Kidney epithelial cell (primary cell): ENCODE data around the gene ABCB8. TPM values are rescaled to one million over a fixed set of nuclear protein-coding genes. Genes with fewer than 3 reads are reported as not detected.

Source experiments
- DNase-seq: peaks from one replicate; pipeline ENCODE4 v3.0.0-alpha.2; 2010; ENCODE audit warnings: low read depth
- H3K27me3 ChIP-seq: 2 replicates; pipeline ENCODE4 v1.6.0; 2011; ENCODE audit warnings: low read length; ENCODE audit not compliant: control insufficient read depth, insufficient read depth
- H3K36me3 ChIP-seq: 2 replicates; pipeline ENCODE4 v1.5.1; 2011; ENCODE audit warnings: low read length; ENCODE audit not compliant: control insufficient read depth, insufficient read depth
- H3K4me3 ChIP-seq: 2 replicates; pipeline ENCODE4 v1.5.1; 2011; ENCODE audit warnings: low read depth, mild to moderate bottlenecking, control low read depth, low read length
- total RNA-seq: library from RNA; depleted of rRNA; stranded (reverse); fragments of >200 nt; gene quantifications from 2 replicates; pipeline ENCODE4 v1.2.3, GENCODE V29; 2015
- TF ChIP-seq, protein P1 (sequence below): IDR thresholded peaks from 2 replicates; pipeline ENCODE4 v1.5.1; 2011; ENCODE audit warnings: mild to moderate bottlenecking, moderate library complexity, low read length, control low read depth, inconsistent platforms; ENCODE audit not compliant: insufficient read depth, poor library complexity, severe bottlenecking

The ABCB8 gene
- total RNA-seq, 1 donor from 2014 or later: 37.1 TPM

DNA sequence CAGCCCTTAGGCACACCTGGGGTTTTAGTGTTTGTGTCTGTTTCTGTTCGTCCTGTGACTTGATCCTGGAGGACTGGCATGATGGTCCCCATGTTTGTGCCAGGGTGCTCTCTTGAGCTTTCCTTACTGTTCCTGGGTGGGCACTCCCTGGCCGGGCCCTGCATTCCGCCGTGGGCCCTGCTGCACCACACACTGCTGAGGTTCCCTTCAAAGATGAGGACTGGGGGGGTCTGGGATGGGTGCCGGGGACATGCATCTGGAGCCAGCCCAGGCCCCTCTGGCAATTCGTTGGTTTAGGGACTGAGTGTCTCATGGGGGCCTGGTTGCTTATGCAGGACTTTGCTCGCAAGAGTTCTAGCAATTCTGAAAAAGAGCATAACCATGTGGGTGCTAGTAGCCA, 62.8 kb downstream of the ABCB8 start:
- Histone ChIP-seq H3K36me3 (peaks cover 1% of the 10 kb centered on the region), H3K4me3 (no peak overlapping the region), H3K27me3 (no peaks in the 10 kb centered on the region)
- TF ChIP-seq, protein P1, sequence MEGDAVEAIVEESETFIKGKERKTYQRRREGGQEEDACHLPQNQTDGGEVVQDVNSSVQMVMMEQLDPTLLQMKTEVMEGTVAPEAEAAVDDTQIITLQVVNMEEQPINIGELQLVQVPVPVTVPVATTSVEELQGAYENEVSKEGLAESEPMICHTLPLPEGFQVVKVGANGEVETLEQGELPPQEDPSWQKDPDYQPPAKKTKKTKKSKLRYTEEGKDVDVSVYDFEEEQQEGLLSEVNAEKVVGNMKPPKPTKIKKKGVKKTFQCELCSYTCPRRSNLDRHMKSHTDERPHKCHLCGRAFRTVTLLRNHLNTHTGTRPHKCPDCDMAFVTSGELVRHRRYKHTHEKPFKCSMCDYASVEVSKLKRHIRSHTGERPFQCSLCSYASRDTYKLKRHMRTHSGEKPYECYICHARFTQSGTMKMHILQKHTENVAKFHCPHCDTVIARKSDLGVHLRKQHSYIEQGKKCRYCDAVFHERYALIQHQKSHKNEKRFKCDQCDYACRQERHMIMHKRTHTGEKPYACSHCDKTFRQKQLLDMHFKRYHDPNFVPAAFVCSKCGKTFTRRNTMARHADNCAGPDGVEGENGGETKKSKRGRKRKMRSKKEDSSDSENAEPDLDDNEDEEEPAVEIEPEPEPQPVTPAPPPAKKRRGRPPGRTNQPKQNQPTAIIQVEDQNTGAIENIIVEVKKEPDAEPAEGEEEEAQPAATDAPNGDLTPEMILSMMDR: no peak
- no peak for DNase-seq

DNA sequence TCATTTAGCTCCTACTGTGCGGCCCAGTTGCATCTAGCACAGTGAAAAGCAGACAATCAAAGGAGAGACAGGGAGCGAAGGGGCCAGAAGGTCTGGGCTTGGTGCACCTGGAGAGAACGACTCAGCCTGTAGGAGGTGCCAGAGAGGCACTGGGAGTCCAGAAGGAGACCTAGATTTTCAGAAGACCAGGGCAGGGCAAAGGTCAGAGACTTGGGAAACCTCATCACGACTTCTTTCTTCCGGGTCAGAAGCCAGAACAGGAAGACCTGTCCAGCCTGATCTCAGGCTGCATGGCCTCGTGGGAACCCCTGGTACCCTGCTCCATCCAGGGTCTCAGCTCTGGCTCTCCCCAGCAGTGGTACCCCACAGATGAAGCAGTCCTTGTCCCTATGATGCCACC, 63.2 kb downstream of the ABCB8 start:
- no peaks in the 10 kb centered on the region for H3K27me3 ChIP-seq
- no peak overlapping the region for H3K4me3 ChIP-seq
- H3K36me3 ChIP-seq: peaks cover 1% of the 10 kb centered on the region
- DNase-seq: no peak
- TF ChIP-seq, protein P1: peak; percentile 64

DNA sequence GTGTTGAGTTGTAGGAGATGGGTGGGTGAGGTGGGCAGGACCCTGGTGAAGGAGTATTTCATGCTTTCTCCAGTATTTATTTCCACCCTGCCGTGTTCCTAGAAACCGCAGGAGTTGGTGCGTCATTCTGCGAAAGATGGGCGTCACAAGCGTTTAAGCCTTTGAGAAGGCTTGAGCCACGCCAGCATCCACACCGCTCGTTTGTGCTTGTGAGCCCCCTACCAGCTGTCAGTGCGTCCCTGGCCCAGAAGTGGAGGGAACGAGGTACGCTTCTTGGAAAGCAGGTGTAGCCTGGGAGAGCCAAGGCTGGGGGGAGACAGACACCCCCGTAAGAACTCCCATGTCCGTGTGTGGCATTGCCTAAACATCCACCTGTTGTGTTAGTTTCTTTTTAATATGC, 63.7 kb downstream of the ABCB8 start:
- H3K27me3 ChIP-seq: no peaks in the 10 kb centered on the region
- H3K36me3 ChIP-seq: peaks cover 1% of the 10 kb centered on the region
- TF ChIP-seq, protein P1: no peak
- no peak overlapping the region for H3K4me3 ChIP-seq
- no peak for DNase-seq

DNA sequence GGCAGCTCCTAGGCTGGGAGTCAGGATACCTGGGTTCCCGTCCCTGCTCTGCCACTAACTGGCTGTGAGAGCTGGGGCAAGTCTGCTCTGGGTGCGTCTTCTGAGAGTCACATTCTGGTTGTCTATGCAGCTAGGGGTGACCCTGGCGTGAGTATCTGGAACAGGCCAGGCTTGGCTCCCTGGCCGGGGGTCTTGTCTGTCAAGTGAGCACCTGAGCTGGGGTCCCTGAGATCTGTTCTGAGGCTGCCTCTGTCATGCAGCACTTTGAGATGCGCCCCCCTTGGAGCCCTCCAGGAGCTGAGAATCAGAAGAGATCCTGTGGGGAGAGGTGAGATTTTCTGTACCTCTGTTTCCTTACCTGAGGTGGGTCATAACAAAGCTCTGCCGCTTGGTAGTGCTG, 65.5 kb downstream of the ABCB8 start:
- Histone ChIP-seq H3K36me3 (no peaks in the 10 kb centered on the region), H3K4me3 (no peak overlapping the region), H3K27me3 (no peaks in the 10 kb centered on the region)
- TF ChIP-seq, protein P1: no peak
- no peak for DNase-seq

DNA sequence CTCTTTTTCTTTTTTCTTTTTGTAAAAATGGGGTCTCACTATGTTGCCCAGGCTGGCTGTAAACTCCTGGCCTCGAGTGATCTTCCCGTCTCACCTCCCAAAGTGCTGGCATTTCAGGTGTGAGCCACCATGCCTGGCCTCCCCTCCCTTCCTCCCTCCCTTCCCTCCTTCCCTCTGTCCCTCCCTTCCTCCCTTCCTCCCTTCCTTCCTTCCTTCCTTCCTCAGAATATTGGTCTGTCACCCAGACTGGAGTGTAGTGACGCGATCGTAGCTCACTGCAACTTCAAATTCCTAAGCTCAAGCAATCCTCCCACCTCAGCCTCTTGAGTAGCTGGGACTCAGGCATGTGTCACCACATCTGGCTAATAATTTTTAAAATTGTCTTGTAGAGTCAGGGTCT, 66.4 kb downstream of the ABCB8 start:
- TF ChIP-seq, protein P1: no peak
- no peak for DNase-seq
- Histone ChIP-seq H3K4me3 (no peak overlapping the region), H3K36me3 (no peaks in the 10 kb centered on the region), H3K27me3 (no peaks in the 10 kb centered on the region)

DNA sequence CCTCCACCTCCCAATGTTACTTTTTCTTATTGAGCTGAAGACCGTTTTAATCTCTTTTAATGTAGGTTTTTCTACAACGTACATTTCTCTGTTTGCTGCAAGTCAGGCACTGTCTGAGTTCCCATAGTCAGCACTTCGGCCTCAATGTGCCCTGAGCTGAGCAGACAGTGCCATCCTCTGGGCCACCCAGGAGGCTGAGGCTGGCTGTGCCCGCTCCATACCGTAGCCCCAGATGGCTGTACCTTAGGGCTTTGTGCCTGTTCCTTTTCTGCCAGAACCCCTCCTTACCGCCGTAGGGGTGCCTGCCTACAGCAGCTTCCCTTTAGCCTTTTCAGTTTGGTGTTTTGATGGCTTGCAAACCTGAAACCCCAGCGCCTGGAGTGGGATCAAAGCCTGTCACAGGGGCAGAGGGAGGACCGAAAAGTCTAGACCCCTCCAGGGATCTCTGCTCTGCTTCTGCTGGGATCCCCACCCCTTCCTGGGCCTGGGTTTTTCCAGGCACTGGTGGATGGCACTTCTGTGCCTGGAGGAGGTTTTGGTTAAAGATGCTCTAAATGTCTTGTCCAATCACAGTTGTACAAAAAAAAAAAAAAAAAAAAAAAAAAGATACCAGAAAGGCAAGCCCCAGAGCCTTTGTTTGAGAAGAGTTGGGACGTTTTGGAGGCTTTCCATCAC, 67.0 kb downstream of the ABCB8 start:
- no peaks in the 10 kb centered on the region for H3K36me3 ChIP-seq
- DNase-seq: no peak
- no peak overlapping the region for H3K4me3 ChIP-seq
- no peaks in the 10 kb centered on the region for H3K27me3 ChIP-seq
- TF ChIP-seq, protein P1: no peak
